ENCODE measurements around the gene LEP.

GRCh38 chr7:128264477-128264876 lies 23.4 kb downstream of the LEP start:
- TF ChIP-seq POLR2AphosphoS5 (IDR thresholded peaks at IDR 0.05; ENCODE audit: insufficient read depth in 1 of 2, low read depth in 1 of 2), result no peak
- TF ChIP-seq POLR2A (IDR thresholded peaks at IDR 0.05), result no peak
